Keratinocyte (primary cell): Measurements from ENCODE around the gene ATN1. TPM values are rescaled to one million over a fixed set of nuclear protein-coding genes. Genes with fewer than 3 reads are reported as not detected.

Experiments
- DNase-seq: peaks from one replicate; pipeline ENCODE4 v3.0.0-alpha.2; 2011; ENCODE audit warnings: low read depth, missing footprints, low spot score
- FAIRE-seq: peaks from 2 replicates; lab custom pipeline; 2011; peaks lifted over from hg19 to GRCh38; lab: Jason Lieb, UNC
- H2AFZ ChIP-seq: 2 replicates; pipeline ENCODE4 v1.6.0; 2012; ENCODE audit warnings: low read length, control low read depth, inconsistent platforms; ENCODE audit not compliant: control insufficient read depth
- H3K27ac ChIP-seq: 2 replicates; pipeline ENCODE4 v1.5.1; 2011; ENCODE audit warnings: low read length; ENCODE audit not compliant: control insufficient read depth, insufficient read depth
- H3K27me3 ChIP-seq: 3 replicates; pipeline ENCODE4 v1.6.0; 2011; ENCODE audit warnings: low read length; ENCODE audit not compliant: control insufficient read depth, insufficient read depth; ENCODE audit errors: extremely low read depth
- H3K36me3 ChIP-seq, 2 experiments: 2 replicates in 1 of 2; 3 replicates in 1 of 2; pipeline ENCODE4 v1.5.1; 2011; ENCODE audit warnings: low read length in 2 of 2, mild to moderate bottlenecking in 1 of 2; ENCODE audit not compliant: control insufficient read depth in 2 of 2, insufficient read depth in 2 of 2; ENCODE audit errors: extremely low read depth in 1 of 2
- H3K4me1 ChIP-seq: 3 replicates; pipeline ENCODE4 v1.5.1; 2011; ENCODE audit warnings: low read length; ENCODE audit not compliant: control insufficient read depth, insufficient read depth; ENCODE audit errors: extremely low read depth
- H3K4me2 ChIP-seq: 3 replicates; pipeline ENCODE4 v1.6.0; 2011; ENCODE audit warnings: low read depth, low read length; ENCODE audit not compliant: control insufficient read depth, insufficient read depth; ENCODE audit errors: extremely low read depth
- H3K4me3 ChIP-seq, 3 experiments: fragments of 200-600 bp in 1 of 3; sonication (generic) in 1 of 3; 2 replicates in 2 of 3; 3 replicates in 1 of 3; pipeline ENCODE4 v1.5.1; 2011 to 2016; ENCODE audit warnings: low read length in 3 of 3, mild to moderate bottlenecking in 3 of 3, control low read depth in 2 of 3, inconsistent platforms in 1 of 3, low read depth in 1 of 3, mixed read lengths in 1 of 3, mixed run types in 1 of 3, moderate library complexity in 1 of 3; ENCODE audit not compliant: control insufficient read depth in 2 of 3, insufficient read depth in 2 of 3; ENCODE audit errors: extremely low read depth in 1 of 3
- H3K79me2 ChIP-seq: 2 replicates; pipeline ENCODE4 v1.6.0; 2012; ENCODE audit warnings: low read length; ENCODE audit not compliant: control insufficient read depth, insufficient read depth
- H3K9ac ChIP-seq: 3 replicates; pipeline ENCODE4 v1.6.0; 2011; ENCODE audit warnings: low read length; ENCODE audit not compliant: control insufficient read depth, insufficient read depth; ENCODE audit errors: extremely low read depth
- H3K9me1 ChIP-seq: 3 replicates; pipeline ENCODE4 v1.6.0; 2011; ENCODE audit warnings: low read length; ENCODE audit not compliant: control insufficient read depth, insufficient read depth; ENCODE audit errors: extremely low read depth
- H3K9me3 ChIP-seq: 2 replicates; pipeline ENCODE4 v1.5.1; 2012; ENCODE audit warnings: low read depth, low read length; ENCODE audit not compliant: control insufficient read depth
- H4K20me1 ChIP-seq: 3 replicates; pipeline ENCODE4 v1.6.0; 2011; ENCODE audit warnings: low read length; ENCODE audit not compliant: control insufficient read depth, insufficient read depth; ENCODE audit errors: extremely low read depth
- EZH2 ChIP-seq: IDR thresholded peaks from one replicate; pipeline ENCODE4 v1.6.1; 2012; ENCODE audit warnings: inconsistent platforms, mild to moderate bottlenecking, low read length, moderate library complexity
- dilution Hi-C: fragments of 300-500 bp; cut with MboI; formaldehyde crosslinking; loops from one replicate; pipeline ENCODE4 v1.7.0; 2020; ENCODE audit warnings: low sequenced_read_pairs; ENCODE audit not compliant: extremely low pct_ligation_motif_present
- polyA plus RNA-seq, 5 experiments: library from polyadenylated mRNA; depleted of rRNA in 3 of 5; stranded (reverse) in 3 of 5; stranded (forward) in 1 of 5; unstranded in 1 of 5; fragments of >200 nt; gene quantifications; 1 replicate in 1 of 5; 2 replicates in 3 of 5; 3 replicates in 1 of 5; pipeline versions ENCODE4 v1.2.1 to v1.2.3, GENCODE V29; 2011 to 2012; ENCODE audit warnings: missing spikeins in 2 of 5, low read depth in 1 of 5, low replicate concordance in 1 of 5
- TF ChIP-seq, protein P1 (sequence below), 3 experiments: IDR thresholded peaks in 1 of 3; conservative IDR thresholded peaks in 1 of 3; optimal IDR thresholded peaks in 1 of 3; 2 replicates in 2 of 3; 3 replicates in 1 of 3; pipeline versions ENCODE3 to v1.5.1; 2011; ENCODE audit warnings: low read length in 3 of 3, mild to moderate bottlenecking in 3 of 3, moderate library complexity in 2 of 3, control low read depth in 1 of 3, inconsistent platforms in 1 of 3; ENCODE audit not compliant: insufficient read depth in 2 of 3; ENCODE audit errors: extremely low read depth in 1 of 3

ATN1 gene
- polyA plus RNA-seq, 1 donor (not counting 4 experiments of a cell fraction or from before 2014, with no cell fraction given): 6.2 TPM

DNA sequence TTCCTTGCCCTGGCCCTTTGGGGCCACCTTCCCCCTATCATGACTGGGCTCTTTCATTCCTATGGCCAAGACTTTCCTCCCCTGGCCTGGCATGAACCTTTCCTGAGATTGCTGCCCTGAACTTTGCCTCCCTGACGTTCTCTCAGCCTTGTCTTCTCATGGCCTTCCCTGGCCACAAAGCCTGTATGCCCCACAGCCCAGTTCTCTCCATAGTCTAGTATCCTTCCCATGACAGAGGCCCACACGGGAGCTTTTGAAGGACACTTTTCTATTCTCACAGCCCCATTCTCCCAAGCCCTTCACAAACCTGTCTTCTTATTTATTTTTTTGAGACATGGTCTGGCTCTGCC lies 11.4 kb downstream of the ATN1 start:
- Histone ChIP-seq H3K9ac (no peak overlapping the region), H3K4me2 (no peak overlapping the region), H3K36me3 (peaks cover 20 to 30% of the 10 kb centered on the region in 2 experiments), H3K9me3 (no peaks in the 10 kb centered on the region), H3K9me1 (no peaks in the 10 kb centered on the region), H3K79me2 (no peaks in the 10 kb centered on the region), H3K27ac (no peak overlapping the region), H3K4me1 (peaks cover 10% of the 10 kb centered on the region), H3K4me3 (no peak overlapping the region), H2AFZ (no peak overlapping the region), H4K20me1 (no peaks in the 10 kb centered on the region), H3K27me3 (no peaks in the 10 kb centered on the region)
- dilution Hi-C loops: no loop called here
- DNase-seq (no peak), FAIRE-seq (no peak)
- TF ChIP-seq, protein P1, sequence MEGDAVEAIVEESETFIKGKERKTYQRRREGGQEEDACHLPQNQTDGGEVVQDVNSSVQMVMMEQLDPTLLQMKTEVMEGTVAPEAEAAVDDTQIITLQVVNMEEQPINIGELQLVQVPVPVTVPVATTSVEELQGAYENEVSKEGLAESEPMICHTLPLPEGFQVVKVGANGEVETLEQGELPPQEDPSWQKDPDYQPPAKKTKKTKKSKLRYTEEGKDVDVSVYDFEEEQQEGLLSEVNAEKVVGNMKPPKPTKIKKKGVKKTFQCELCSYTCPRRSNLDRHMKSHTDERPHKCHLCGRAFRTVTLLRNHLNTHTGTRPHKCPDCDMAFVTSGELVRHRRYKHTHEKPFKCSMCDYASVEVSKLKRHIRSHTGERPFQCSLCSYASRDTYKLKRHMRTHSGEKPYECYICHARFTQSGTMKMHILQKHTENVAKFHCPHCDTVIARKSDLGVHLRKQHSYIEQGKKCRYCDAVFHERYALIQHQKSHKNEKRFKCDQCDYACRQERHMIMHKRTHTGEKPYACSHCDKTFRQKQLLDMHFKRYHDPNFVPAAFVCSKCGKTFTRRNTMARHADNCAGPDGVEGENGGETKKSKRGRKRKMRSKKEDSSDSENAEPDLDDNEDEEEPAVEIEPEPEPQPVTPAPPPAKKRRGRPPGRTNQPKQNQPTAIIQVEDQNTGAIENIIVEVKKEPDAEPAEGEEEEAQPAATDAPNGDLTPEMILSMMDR (optimal IDR thresholded peaks at IDR 0.05 in 1 of 3, IDR thresholded peaks at IDR 0.05 in 1 of 3, conservative IDR thresholded peaks at IDR 0.05 in 1 of 3; ENCODE audit: extremely low read depth in 1 of 3, insufficient read depth in 2 of 3, low read length in 3 of 3): no peak
- no peak for TF ChIP-seq EZH2

DNA sequence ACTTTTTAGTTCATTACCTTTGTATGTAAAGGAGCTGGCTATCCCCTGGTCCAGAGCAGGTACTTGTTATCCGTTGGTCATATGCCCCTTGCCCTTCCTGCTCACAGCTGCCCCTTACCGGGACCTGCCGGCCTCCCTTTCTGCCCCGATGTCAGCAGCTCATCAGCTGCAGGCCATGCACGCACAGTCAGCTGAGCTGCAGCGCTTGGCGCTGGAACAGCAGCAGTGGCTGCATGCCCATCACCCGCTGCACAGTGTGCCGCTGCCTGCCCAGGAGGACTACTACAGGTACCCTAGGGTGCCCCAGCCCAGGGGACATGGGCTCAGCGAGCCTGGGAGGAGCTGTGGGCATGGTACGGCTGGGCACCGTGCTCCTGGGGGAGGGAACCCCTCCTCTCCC lies 13.5 kb downstream of the ATN1 start:
- Histone ChIP-seq H3K27me3 (no peaks in the 10 kb centered on the region), H3K9ac (no peak overlapping the region), H4K20me1 (no peaks in the 10 kb centered on the region), H3K36me3 (peaks cover 16 to 21% of the 10 kb centered on the region in 2 experiments), H3K4me3 (no peak overlapping the region), H3K9me3 (no peaks in the 10 kb centered on the region), H2AFZ (no peak overlapping the region), H3K4me1 (peaks cover 25% of the 10 kb centered on the region), H3K27ac (no peak overlapping the region), H3K4me2 (no peak overlapping the region), H3K79me2 (peaks cover 3% of the 10 kb centered on the region), H3K9me1 (no peaks in the 10 kb centered on the region)
- dilution Hi-C loops: no loop called here
- no peak for TF ChIP-seq EZH2
- TF ChIP-seq, protein P1 (optimal IDR thresholded peaks at IDR 0.05 in 1 of 3, IDR thresholded peaks at IDR 0.05 in 1 of 3, conservative IDR thresholded peaks at IDR 0.05 in 1 of 3; ENCODE audit: extremely low read depth in 1 of 3, insufficient read depth in 2 of 3, low read length in 3 of 3): no peak
- DNase-seq (no peak), FAIRE-seq (no peak)
